ENCODE measurements around the gene SON. TPM values are rescaled to one million over a fixed set of nuclear protein-coding genes. Genes with fewer than 3 reads are reported as not detected.

Gene SON
- total and polyA plus RNA-seq, 2 of the 13 experiments (the other 11 are each of a cell fraction or from before 2014, with no cell fraction given): 61.3 to 78.3 TPM

DNA sequence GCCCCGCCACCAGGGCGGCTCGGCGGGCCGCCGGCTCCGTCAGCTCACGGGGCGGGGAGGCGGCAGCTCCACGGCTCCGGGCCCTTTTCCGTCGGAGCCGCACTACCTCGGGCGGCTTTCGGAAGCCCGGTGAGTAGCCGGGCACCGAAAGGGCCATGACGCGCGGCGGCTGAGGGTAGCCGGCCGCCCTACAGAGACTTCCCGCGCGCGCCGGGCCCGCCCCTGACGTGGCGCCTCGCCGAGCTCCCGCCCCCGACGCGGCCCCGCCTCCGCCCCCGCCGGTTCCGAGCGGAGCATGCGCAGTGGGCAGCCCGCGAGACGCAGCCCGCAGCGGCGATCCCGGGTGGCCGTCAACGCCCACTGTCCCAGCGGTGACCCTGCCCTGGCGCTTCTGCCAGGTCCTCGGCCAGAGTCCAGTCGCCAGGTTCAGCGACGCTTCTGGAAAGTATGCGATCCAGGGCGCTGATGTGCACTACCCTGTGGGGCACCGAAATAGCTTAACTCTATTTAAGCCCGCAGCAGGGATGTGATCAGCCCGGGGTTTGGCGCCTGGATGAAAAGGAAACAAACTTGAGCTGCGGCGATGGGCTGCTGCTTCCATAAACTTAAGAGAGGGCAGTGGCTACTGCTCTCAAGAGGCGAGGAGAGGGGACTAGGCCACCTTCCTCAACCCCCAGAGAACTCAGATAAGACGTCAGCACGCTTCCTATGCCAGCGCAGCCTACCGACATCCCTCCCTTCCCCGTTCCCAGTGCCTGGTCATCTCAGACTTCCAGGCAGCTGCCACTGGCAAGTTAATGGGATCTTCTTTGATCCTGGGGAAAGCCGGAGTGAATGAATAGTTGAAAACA is 45.9 kb downstream of the SON start, which contains the start of gene DONSON (continued):
- TF ChIP-seq, protein P1, sequence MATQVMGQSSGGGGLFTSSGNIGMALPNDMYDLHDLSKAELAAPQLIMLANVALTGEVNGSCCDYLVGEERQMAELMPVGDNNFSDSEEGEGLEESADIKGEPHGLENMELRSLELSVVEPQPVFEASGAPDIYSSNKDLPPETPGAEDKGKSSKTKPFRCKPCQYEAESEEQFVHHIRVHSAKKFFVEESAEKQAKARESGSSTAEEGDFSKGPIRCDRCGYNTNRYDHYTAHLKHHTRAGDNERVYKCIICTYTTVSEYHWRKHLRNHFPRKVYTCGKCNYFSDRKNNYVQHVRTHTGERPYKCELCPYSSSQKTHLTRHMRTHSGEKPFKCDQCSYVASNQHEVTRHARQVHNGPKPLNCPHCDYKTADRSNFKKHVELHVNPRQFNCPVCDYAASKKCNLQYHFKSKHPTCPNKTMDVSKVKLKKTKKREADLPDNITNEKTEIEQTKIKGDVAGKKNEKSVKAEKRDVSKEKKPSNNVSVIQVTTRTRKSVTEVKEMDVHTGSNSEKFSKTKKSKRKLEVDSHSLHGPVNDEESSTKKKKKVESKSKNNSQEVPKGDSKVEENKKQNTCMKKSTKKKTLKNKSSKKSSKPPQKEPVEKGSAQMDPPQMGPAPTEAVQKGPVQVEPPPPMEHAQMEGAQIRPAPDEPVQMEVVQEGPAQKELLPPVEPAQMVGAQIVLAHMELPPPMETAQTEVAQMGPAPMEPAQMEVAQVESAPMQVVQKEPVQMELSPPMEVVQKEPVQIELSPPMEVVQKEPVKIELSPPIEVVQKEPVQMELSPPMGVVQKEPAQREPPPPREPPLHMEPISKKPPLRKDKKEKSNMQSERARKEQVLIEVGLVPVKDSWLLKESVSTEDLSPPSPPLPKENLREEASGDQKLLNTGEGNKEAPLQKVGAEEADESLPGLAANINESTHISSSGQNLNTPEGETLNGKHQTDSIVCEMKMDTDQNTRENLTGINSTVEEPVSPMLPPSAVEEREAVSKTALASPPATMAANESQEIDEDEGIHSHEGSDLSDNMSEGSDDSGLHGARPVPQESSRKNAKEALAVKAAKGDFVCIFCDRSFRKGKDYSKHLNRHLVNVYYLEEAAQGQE (IDR thresholded peaks at IDR 0.05; ENCODE audit: borderline replicate concordance in 1 of 2, low read depth in 1 of 2, low read length in 2 of 2): no peak
- no peak for TF ChIP-seq MTF2 (CRISPR knock-in tag; IDR thresholded peaks at IDR 0.05; ENCODE audit: borderline replicate concordance)
- TF ChIP-seq KLF11 (CRISPR knock-in tag; IDR thresholded peaks at IDR 0.05): peak; percentile 40; the same call in 1 of the 2 replicates
- TF ChIP-seq SMAD1 (CRISPR knock-in tag; IDR thresholded peaks at IDR 0.05; ENCODE audit: borderline replicate concordance, low read depth): peak; percentile 87; the same call in 1 of the 2 replicates
- TF ChIP-seq, protein P2, sequence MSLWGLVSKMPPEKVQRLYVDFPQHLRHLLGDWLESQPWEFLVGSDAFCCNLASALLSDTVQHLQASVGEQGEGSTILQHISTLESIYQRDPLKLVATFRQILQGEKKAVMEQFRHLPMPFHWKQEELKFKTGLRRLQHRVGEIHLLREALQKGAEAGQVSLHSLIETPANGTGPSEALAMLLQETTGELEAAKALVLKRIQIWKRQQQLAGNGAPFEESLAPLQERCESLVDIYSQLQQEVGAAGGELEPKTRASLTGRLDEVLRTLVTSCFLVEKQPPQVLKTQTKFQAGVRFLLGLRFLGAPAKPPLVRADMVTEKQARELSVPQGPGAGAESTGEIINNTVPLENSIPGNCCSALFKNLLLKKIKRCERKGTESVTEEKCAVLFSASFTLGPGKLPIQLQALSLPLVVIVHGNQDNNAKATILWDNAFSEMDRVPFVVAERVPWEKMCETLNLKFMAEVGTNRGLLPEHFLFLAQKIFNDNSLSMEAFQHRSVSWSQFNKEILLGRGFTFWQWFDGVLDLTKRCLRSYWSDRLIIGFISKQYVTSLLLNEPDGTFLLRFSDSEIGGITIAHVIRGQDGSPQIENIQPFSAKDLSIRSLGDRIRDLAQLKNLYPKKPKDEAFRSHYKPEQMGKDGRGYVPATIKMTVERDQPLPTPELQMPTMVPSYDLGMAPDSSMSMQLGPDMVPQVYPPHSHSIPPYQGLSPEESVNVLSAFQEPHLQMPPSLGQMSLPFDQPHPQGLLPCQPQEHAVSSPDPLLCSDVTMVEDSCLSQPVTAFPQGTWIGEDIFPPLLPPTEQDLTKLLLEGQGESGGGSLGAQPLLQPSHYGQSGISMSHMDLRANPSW (CRISPR knock-in tag; IDR thresholded peaks at IDR 0.05; ENCODE audit: borderline replicate concordance): 0 out of 2 replicates have a peak, but pooled peaks have one; percentile 28
- TF ChIP-seq MED8 (CRISPR knock-in tag; IDR thresholded peaks at IDR 0.05; ENCODE audit: insufficient replicate concordance): no peak
- TF ChIP-seq, protein P3, sequence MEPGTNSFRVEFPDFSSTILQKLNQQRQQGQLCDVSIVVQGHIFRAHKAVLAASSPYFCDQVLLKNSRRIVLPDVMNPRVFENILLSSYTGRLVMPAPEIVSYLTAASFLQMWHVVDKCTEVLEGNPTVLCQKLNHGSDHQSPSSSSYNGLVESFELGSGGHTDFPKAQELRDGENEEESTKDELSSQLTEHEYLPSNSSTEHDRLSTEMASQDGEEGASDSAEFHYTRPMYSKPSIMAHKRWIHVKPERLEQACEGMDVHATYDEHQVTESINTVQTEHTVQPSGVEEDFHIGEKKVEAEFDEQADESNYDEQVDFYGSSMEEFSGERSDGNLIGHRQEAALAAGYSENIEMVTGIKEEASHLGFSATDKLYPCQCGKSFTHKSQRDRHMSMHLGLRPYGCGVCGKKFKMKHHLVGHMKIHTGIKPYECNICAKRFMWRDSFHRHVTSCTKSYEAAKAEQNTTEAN (CRISPR knock-in tag; conservative IDR thresholded peaks at IDR 0.05): peak; percentile 77
- 0 out of 2 replicates have a peak, but pooled peaks have one; percentile 21 for TF ChIP-seq ZNF256 (CRISPR knock-in tag; conservative IDR thresholded peaks at IDR 0.05)
- TF ChIP-seq, protein P4, sequence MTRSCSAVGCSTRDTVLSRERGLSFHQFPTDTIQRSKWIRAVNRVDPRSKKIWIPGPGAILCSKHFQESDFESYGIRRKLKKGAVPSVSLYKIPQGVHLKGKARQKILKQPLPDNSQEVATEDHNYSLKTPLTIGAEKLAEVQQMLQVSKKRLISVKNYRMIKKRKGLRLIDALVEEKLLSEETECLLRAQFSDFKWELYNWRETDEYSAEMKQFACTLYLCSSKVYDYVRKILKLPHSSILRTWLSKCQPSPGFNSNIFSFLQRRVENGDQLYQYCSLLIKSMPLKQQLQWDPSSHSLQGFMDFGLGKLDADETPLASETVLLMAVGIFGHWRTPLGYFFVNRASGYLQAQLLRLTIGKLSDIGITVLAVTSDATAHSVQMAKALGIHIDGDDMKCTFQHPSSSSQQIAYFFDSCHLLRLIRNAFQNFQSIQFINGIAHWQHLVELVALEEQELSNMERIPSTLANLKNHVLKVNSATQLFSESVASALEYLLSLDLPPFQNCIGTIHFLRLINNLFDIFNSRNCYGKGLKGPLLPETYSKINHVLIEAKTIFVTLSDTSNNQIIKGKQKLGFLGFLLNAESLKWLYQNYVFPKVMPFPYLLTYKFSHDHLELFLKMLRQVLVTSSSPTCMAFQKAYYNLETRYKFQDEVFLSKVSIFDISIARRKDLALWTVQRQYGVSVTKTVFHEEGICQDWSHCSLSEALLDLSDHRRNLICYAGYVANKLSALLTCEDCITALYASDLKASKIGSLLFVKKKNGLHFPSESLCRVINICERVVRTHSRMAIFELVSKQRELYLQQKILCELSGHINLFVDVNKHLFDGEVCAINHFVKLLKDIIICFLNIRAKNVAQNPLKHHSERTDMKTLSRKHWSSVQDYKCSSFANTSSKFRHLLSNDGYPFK (CRISPR knock-in tag; IDR thresholded peaks at IDR 0.05; ENCODE audit: borderline replicate concordance): 0 out of 2 replicates have a peak, but pooled peaks have one; percentile 34
- TF ChIP-seq, protein P5, sequence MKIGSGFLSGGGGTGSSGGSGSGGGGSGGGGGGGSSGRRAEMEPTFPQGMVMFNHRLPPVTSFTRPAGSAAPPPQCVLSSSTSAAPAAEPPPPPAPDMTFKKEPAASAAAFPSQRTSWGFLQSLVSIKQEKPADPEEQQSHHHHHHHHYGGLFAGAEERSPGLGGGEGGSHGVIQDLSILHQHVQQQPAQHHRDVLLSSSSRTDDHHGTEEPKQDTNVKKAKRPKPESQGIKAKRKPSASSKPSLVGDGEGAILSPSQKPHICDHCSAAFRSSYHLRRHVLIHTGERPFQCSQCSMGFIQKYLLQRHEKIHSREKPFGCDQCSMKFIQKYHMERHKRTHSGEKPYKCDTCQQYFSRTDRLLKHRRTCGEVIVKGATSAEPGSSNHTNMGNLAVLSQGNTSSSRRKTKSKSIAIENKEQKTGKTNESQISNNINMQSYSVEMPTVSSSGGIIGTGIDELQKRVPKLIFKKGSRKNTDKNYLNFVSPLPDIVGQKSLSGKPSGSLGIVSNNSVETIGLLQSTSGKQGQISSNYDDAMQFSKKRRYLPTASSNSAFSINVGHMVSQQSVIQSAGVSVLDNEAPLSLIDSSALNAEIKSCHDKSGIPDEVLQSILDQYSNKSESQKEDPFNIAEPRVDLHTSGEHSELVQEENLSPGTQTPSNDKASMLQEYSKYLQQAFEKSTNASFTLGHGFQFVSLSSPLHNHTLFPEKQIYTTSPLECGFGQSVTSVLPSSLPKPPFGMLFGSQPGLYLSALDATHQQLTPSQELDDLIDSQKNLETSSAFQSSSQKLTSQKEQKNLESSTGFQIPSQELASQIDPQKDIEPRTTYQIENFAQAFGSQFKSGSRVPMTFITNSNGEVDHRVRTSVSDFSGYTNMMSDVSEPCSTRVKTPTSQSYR (CRISPR knock-in tag; IDR thresholded peaks at IDR 0.05; ENCODE audit: borderline replicate concordance): no peak

All from HepG2 (cell line).